Measurements from ENCODE around the gene COL4A4.

- TF ChIP-seq POLR2A (IDR thresholded peaks at IDR 0.05; ENCODE audit: low read depth, low read length) = no peak
- TF ChIP-seq POLR2AphosphoS5 (IDR thresholded peaks at IDR 0.05; ENCODE audit: low read depth, low read length) = no peak
Measured at GRCh38 chr2:226991663-226992062, 172.3 kb downstream of the COL4A4 start.
